HG02938 (cell line): ENCODE measurements around the gene USP32.
"Not testable (repeated sequence)": the region's sequence is repeated elsewhere in the genome, so short reads cannot be mapped to it uniquely, and the experiment has no call there.

Source experiments
- ATAC-seq: cut with Tn5 transposase; IDR thresholded peaks from one replicate; pipeline ENCODE4 v1.9.1; 2021; ENCODE audit warnings: mild to moderate bottlenecking, moderate library complexity; ENCODE audit not compliant: unreplicated experiment

The USP32 gene, protein sequence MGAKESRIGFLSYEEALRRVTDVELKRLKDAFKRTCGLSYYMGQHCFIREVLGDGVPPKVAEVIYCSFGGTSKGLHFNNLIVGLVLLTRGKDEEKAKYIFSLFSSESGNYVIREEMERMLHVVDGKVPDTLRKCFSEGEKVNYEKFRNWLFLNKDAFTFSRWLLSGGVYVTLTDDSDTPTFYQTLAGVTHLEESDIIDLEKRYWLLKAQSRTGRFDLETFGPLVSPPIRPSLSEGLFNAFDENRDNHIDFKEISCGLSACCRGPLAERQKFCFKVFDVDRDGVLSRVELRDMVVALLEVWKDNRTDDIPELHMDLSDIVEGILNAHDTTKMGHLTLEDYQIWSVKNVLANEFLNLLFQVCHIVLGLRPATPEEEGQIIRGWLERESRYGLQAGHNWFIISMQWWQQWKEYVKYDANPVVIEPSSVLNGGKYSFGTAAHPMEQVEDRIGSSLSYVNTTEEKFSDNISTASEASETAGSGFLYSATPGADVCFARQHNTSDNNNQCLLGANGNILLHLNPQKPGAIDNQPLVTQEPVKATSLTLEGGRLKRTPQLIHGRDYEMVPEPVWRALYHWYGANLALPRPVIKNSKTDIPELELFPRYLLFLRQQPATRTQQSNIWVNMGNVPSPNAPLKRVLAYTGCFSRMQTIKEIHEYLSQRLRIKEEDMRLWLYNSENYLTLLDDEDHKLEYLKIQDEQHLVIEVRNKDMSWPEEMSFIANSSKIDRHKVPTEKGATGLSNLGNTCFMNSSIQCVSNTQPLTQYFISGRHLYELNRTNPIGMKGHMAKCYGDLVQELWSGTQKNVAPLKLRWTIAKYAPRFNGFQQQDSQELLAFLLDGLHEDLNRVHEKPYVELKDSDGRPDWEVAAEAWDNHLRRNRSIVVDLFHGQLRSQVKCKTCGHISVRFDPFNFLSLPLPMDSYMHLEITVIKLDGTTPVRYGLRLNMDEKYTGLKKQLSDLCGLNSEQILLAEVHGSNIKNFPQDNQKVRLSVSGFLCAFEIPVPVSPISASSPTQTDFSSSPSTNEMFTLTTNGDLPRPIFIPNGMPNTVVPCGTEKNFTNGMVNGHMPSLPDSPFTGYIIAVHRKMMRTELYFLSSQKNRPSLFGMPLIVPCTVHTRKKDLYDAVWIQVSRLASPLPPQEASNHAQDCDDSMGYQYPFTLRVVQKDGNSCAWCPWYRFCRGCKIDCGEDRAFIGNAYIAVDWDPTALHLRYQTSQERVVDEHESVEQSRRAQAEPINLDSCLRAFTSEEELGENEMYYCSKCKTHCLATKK (N-terminal part only)

DNA sequence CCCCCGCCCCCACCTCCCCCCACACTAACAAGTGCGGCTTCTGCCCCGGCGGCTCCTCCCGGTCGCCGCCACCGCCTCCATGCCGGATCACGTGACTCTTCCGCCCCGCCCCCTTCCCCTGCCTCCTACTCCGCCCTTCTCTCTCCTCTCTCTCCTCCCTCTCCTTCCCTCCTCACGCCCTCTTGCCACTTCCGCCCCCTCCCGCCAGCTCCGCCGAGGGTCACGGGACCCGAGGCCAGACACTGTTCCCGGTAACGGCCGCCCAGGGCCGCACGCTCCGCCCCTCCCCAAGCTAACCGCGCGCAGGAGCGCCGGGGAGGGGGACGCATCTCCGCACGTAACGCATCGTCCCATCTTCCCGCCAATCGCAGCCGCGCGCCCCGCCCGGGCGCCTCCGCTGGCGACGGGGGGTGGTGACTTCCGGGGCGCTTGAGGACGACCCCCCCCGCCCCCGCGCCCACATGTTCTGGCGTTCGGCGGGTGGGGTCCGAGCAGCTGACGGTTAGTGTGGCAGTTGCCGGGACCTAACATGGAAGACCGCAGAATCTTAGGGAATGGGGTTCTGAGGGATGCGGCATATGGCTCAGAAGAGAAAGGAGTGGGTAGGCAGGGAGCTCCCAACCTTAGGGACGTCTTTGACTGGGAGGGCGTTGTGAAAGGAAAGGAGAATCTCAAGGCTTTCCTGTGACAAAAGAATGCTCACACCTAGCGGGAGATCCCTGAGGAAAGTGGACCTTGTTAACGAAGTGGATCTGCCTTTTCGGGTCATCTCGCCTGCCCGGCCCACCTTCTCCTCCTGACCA lies at the start of gene USP32:
TSS of gene USP32 (minus strand) at position 92 of the 803 bp plus-strand sequence. CDS start 194 bp downstream, outside the sequence.
- peak; percentile 73 for ATAC-seq

GRCh38 chr17:60439501-60439900 lies 47.6 kb upstream of the USP32 start:
- ATAC-seq, result no peak

GRCh38 chr17:60436676-60437075 lies 44.7 kb upstream of the USP32 start:
- ATAC-seq, result no peak

- no peak for ATAC-seq
Observed at GRCh38 chr17:60435244-60436167, 43.6 kb upstream of the USP32 start.

GRCh38 chr17:60433021-60433997 lies 41.4 kb upstream of the USP32 start:
- not testable (repeated sequence) for ATAC-seq

DNA sequence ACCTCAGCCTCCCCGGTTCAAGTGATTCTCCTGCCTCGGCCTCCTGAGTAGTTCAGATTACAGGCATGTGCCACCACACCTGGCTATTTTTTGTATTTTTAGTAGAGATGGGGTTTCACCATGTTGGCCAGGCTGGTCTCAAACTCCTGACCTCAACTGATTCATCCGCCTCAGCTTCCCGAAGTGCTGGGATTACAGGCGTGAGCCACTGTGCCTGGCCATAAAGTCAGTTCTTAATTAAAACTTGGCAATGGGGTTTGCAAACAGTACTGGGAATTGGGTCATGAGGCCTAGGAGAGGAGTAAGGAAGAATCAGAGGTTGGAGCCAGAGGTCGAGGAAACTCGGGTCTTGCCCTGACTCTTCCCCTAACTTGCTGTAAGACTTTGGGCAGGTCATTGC lies 38.6 kb upstream of the USP32 start:
- not testable (repeated sequence) for ATAC-seq

DNA sequence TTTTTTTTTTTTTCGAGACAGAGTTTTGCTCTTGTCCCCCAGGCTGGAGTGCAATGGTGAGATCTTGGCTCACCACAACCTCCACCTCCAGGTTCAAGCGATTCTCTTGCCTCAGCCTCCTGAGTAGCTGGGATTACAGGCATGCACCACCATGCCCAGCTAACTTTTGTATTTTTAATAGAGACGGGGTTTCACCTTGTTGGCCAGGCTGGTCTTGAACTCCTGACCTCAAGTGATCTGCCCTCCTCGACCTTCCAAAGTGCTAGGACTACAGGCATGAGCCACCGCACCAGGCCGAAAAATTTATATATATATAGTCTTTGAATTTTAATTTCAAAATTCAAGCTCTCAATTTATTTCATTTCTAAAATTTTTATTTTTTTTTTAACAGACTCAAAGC lies 36.6 kb upstream of the USP32 start:
- not testable (repeated sequence) for ATAC-seq

- no peak for ATAC-seq
Observed at GRCh38 chr17:60426596-60426995, 34.7 kb upstream of the USP32 start.

GRCh38 chr17:60425626-60426025 lies 33.7 kb upstream of the USP32 start:
- no peak for ATAC-seq

DNA sequence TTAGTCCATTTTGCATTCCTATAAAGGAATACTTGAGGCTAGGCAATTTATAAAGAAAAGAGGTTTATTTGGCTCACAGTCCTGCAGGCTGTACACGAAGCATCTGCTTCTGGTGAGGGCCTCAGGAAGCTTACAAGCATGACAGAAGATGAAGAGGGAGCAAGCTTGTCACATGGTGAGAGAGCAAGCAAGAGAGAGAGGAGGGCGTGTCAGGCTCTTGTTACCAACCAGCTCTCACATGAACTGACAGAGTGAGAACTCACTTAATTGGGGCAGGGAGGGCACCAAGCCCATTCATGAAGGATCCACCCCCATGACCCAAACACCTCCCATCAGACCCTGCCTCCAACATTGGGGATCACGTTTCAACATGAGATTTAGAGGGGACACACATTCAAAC lies 31.9 kb upstream of the USP32 start:
- no peak for ATAC-seq

DNA sequence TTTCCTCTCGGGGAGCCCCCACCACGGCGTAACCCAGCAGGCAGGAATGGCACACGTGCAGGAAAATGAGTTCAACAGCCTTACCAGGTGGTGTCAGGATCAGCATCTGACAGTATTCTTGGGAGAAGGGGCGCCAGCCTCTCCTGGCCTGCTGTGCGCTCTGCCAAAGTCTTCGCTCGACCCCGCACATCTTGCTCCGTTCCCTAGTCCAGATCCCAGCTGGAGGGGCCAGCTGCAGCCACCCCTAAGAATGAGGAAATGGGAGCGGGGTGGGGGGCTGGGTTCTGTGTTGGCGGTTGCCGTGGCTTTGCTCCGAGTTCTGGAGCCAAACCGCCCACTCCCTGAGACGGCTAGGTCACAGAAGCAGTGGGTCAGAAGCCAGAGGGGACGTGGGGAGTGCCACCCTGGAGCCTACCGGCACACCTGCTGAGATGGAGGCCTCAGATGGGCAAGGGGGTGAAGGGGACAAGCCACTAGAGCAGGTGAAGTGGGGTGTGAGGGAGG lies 30.3 kb upstream of the USP32 start, which contains the start of gene CHCT1:
TSS of gene CHCT1 (plus strand) at position 328 of the 504 bp plus-strand sequence. CDS start at position 432, 104 bp downstream.
- ATAC-seq, result no peak

- peak; percentile 77 for ATAC-seq
Observed at GRCh38 chr17:60421273-60422161, 29.6 kb upstream of the USP32 start.

- not testable (repeated sequence) for ATAC-seq
Observed at GRCh38 chr17:60419875-60420274, 27.9 kb upstream of the USP32 start.

GRCh38 chr17:60419003-60419402 lies 27.1 kb upstream of the USP32 start:
- not testable (repeated sequence) for ATAC-seq

DNA sequence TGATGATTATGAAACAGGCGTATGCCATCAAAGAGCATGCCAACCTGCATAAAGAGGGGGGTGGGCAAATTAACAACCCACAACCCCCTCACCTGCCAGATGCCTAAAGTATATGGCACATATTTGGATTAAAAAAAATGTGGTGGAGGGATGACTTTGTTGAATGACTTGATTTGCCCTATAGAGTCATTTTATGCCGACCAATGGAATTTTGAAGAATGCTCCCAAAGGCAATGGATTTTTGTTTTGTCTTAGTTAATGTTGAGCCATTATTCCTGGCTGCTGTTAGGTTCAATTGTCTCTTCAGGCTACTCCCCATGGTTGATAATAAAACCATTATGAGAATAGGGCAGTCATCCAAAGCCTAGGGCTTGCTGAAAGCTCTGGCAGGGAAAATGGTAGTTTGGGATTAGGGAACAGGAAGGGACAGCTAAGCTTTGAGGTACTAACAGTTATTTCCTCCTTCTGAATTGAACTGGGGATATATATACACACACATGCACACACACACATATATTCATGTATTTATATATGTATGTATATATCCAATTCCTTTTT lies 24.5 kb upstream of the USP32 start:
- no peak for ATAC-seq

DNA sequence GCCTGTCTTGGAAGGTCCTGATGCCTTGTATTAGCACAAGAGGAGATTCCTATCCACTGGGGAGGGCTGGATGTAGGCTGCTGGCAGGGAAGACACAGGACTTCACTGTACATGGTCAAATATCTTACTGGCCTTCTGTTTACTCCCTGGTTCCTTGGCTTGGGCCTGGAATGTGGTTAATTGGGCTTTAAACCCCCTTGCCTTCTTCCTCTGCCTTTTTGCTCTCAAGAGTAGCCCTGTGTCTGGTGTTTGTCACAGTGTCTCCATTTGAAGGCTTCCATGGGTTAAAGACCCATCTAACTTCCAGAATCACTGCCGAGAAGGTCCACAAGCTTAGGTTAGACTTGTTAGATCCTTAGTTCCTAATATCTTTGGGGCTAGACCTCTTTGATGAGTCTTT lies 23.2 kb upstream of the USP32 start:
- no peak for ATAC-seq
